PC-9 (cell line): ENCODE measurements around the gene SUGCT. TPM values are rescaled to one million over a fixed set of nuclear protein-coding genes. Genes with fewer than 3 reads are reported as not detected.

Source experiments
- BruUV-seq: library from RNA; stranded (reverse); fragments of 400-500 nt; replicated peaks from 2 replicates; lab custom pipeline; 2021; lab: Mats Ljungman, UMichigan
- CTCF ChIA-PET: fragments of 300-600 bp; sonication (Branson Sonifier 250); formaldehyde crosslinking; loops from one replicate; lab custom pipeline; 2022; ENCODE audit warnings: antibody characterized with exemption; lab: Charles Lee
- POLR2A ChIA-PET: fragments of 300-600 bp; sonication (Branson Sonifier 250); formaldehyde crosslinking; loops from one replicate; lab custom pipeline; 2022; ENCODE audit warnings: antibody characterized with exemption; ENCODE audit not compliant: unreplicated experiment; lab: Charles Lee
- DNase-seq, 2 experiments: peaks; one replicate each; pipeline versions ENCODE4 v3.0.0 to v3.0.0-alpha.2; 2015 to 2022; ENCODE audit warnings: mixed read lengths in 1 of 2
- H2AFZ ChIP-seq: fragments of 200-600 bp; sonication (generic); 2 replicates; pipeline ENCODE4 v1.8.1; 2017; ENCODE audit warnings: antibody characterized with exemption
- H3F3A ChIP-seq: fragments of 200-600 bp; sonication (generic); 2 replicates; pipeline ENCODE4 v1.8.1; 2017; ENCODE audit warnings: antibody characterized with exemption, mild to moderate bottlenecking, low read depth; ENCODE audit not compliant: insufficient read depth
- H3K27ac ChIP-seq: fragments of 200-600 bp; sonication (generic); 2 replicates; pipeline ENCODE4 v1.6.1; 2016; ENCODE audit warnings: mixed run types
- H3K27me3 ChIP-seq: fragments of 200-600 bp; sonication (generic); 2 replicates; pipeline ENCODE4 v1.6.1; 2016; ENCODE audit warnings: low read depth, mixed run types; ENCODE audit not compliant: insufficient read depth
- H3K36me3 ChIP-seq: fragments of 200-600 bp; sonication (generic); 2 replicates; pipeline ENCODE4 v1.6.1; 2016; ENCODE audit warnings: low read depth, mixed run types
- H3K4me1 ChIP-seq: fragments of 200-600 bp; sonication (generic); replicated peaks from 2 replicates; pipeline ENCODE4 v1.6.1; 2016; ENCODE audit warnings: mixed run types; ENCODE audit not compliant: insufficient read depth
- H3K4me2 ChIP-seq: fragments of 200-600 bp; sonication (generic); 2 replicates; pipeline ENCODE4 v1.6.1; 2017; ENCODE audit warnings: mixed run types
- H3K4me3 ChIP-seq: fragments of 200-600 bp; sonication (generic); 2 replicates; pipeline ENCODE4 v1.6.1; 2016; ENCODE audit warnings: mixed run types
- H3K79me2 ChIP-seq: fragments of 200-600 bp; sonication (generic); 2 replicates; pipeline ENCODE4 v1.6.1; 2017; ENCODE audit warnings: low read depth, mixed run types
- H3K9me2 ChIP-seq: fragments of 200-600 bp; sonication (generic); 2 replicates; pipeline ENCODE4 v1.8.1; 2017; ENCODE audit warnings: mild to moderate bottlenecking; ENCODE audit not compliant: insufficient read depth
- H3K9me3 ChIP-seq: fragments of 200-600 bp; sonication (generic); 2 replicates; pipeline ENCODE4 v1.8.1; 2016; ENCODE audit warnings: low read depth; ENCODE audit not compliant: insufficient read depth
- H4K20me1 ChIP-seq: fragments of 200-600 bp; sonication (generic); 2 replicates; pipeline ENCODE4 v1.8.1; 2017; ENCODE audit not compliant: insufficient read depth
- CTCF ChIP-seq: fragments of 200-600 bp; sonication (generic); conservative IDR thresholded peaks from 2 replicates; pipeline ENCODE4 v1.6.1; 2017; ENCODE audit warnings: mixed run types, antibody characterized with exemption, mild to moderate bottlenecking, moderate library complexity
- EZH2 ChIP-seq: fragments of 200-600 bp; sonication (generic); IDR thresholded peaks from 2 replicates; pipeline ENCODE4 v1.8.0; 2017; ENCODE audit warnings: antibody characterized with exemption, low read depth
- intact Hi-C: fragments of 100-400 bp; cut with micrococcal nuclease; formaldehyde crosslinking; loops from one replicate; pipeline ENCODE4 v1.10.0; 2022; ENCODE audit not compliant: unreplicated experiment
- total RNA-seq: library from RNA; stranded (reverse); gene quantifications from 2 replicates; pipeline ENCODE4 v1.2.3, GENCODE V29; 2021

SUGCT gene
- total RNA-seq, 1 experiment from 2014 or later = 3.5 TPM

- no peaks in the 10 kb centered on the region for H3K79me2 ChIP-seq
- no peak overlapping the region for H3K27ac ChIP-seq
- ChIA-PET POLR2A (interaction anchor here (0.6 kb wide), 1 partner anchor 703 kb away, joined by 3 read pairs; no protein-coding TSS in a partner anchor), CTCF (no interaction called here)
- H3K36me3 ChIP-seq = peaks cover 2% of the 10 kb centered on the region; the same call in 1 of the 2 replicates
- H3F3A ChIP-seq = no peaks in the 10 kb centered on the region
- H3K4me1 ChIP-seq = no peaks in the 10 kb centered on the region
- no peak overlapping the region for H3K4me3 ChIP-seq
- DNase-seq = no peak
- no TSS peak for BruUV-seq
- no peak overlapping the region for H3K4me2 ChIP-seq
- H2AFZ ChIP-seq = no peak overlapping the region
- no peaks in the 10 kb centered on the region for H3K27me3 ChIP-seq
- TF ChIP-seq CTCF (no peak), EZH2 (no peak)
- intact Hi-C loops = no loop called here
- 0 out of 2 replicates have a peak, but pooled peaks cover 4% of the 10 kb centered on the region for H3K9me2 ChIP-seq
- peaks cover 11% of the 10 kb centered on the region for H3K9me3 ChIP-seq
- no peaks in the 10 kb centered on the region for H4K20me1 ChIP-seq
Observed at GRCh38 chr7:40836218-40836617, 701.4 kb downstream of the SUGCT start.

GRCh38 chr7:40839881-40840280, 705.1 kb downstream of the SUGCT start:
- Histone ChIP-seq H3K9me3 (peaks cover 11% of the 10 kb centered on the region), H3K9me2 (0 out of 2 replicates have a peak, but pooled peaks cover 4% of the 10 kb centered on the region), H3K36me3 (peaks cover 4% of the 10 kb centered on the region; the same call in 1 of the 2 replicates), H3K4me3 (no peak overlapping the region), H3K4me1 (no peaks in the 10 kb centered on the region), H3K27ac (no peak overlapping the region), H3K4me2 (no peak overlapping the region), H3F3A (no peaks in the 10 kb centered on the region), H3K27me3 (no peaks in the 10 kb centered on the region), H2AFZ (peak overlapping the region; percentile 14; the same call in 1 of the 2 replicates), H4K20me1 (no peaks in the 10 kb centered on the region), H3K79me2 (no peaks in the 10 kb centered on the region)
- POLR2A ChIA-PET = interaction anchor here (0.6 kb wide), 1 partner anchor 60 kb away, joined by 7 read pairs; no protein-coding TSS in a partner anchor
- CTCF ChIA-PET = no interaction called here
- BruUV-seq = no TSS peak
- DNase-seq = no peak
- intact Hi-C loops = no loop called here
- TF ChIP-seq CTCF = no peak
- no peak for TF ChIP-seq EZH2

- no TSS peak for BruUV-seq
Observed at GRCh38 chr7:40840990-40841389, 706.2 kb downstream of the SUGCT start.

More at GRCh38 chr7:40840990-40841389, 706.2 kb downstream of the SUGCT start:
- DNase-seq = no peak
- TF ChIP-seq EZH2 = no peak
- TF ChIP-seq CTCF = no peak
- intact Hi-C loops = no loop called here
- Histone ChIP-seq H2AFZ (no peak overlapping the region), H3K9me2 (no peaks in the 10 kb centered on the region), H3K4me2 (no peak overlapping the region), H3K27ac (no peak overlapping the region), H3K79me2 (no peaks in the 10 kb centered on the region), H3F3A (no peaks in the 10 kb centered on the region), H3K36me3 (peaks cover 4% of the 10 kb centered on the region; the same call in 1 of the 2 replicates), H3K4me1 (no peaks in the 10 kb centered on the region), H3K9me3 (peaks cover 11% of the 10 kb centered on the region), H3K4me3 (no peak overlapping the region), H4K20me1 (no peaks in the 10 kb centered on the region), H3K27me3 (no peaks in the 10 kb centered on the region)
- ChIA-PET CTCF (no interaction called here), POLR2A (no interaction called here)
